K562 (cell line): ENCODE measurements around the gene EPHB1. TPM values are rescaled to one million over a fixed set of nuclear protein-coding genes. Genes with fewer than 3 reads are reported as not detected.

Source experiments
- ATAC-seq: fragments of 200-7000 bp; cut with Tn5 transposase; 3 replicates; pipeline ENCODE4 v1.9.1; 2020; ENCODE audit warnings: moderate library complexity
- BruUV-seq: library from RNA; stranded (reverse); fragments of 400-500 nt; replicated peaks from 2 replicates; lab custom pipeline; 2021; lab: Mats Ljungman, UMichigan
- CTCF ChIA-PET: fragments of 300-600 bp; formaldehyde crosslinking; extraction: SDS; loops from one replicate; lab custom pipeline; 2021; ENCODE audit warnings: low intra/inter-chr PET ratio; lab: Yijun Ruan, JAX
- POLR2A ChIA-PET: fragments of 300-600, 350-650 bp; sonication (Branson Sonifier 250); formaldehyde crosslinking; extraction: SDS; loops from one replicate; lab custom pipeline; 2021; ENCODE audit warnings: antibody characterized with exemption, inconsistent platforms; lab: Yijun Ruan, JAX
- DNase-seq, 4 experiments: peaks; one replicate each; pipeline versions ENCODE4 v3.0.0 to v3.0.0-alpha.2; 2011 to 2018; ENCODE audit warnings: low spot score in 3 of 4, mixed read lengths in 3 of 4; ENCODE audit errors: extremely low read depth in 1 of 4
- FAIRE-seq: peaks from 2 replicates; lab custom pipeline; 2011; peaks lifted over from hg19 to GRCh38; lab: Jason Lieb, UNC
- H2AFZ ChIP-seq: 2 replicates; pipeline ENCODE4 v1.6.0; 2011; ENCODE audit warnings: low read depth, low read length, control low read depth, inconsistent platforms
- H3K27ac ChIP-seq: fragments of 200-600 bp; 3 replicates; pipeline ENCODE4 v1.8.0; 2011; ENCODE audit warnings: low read depth, mild to moderate bottlenecking, control low read depth, inconsistent platforms, low read length, moderate library complexity, mixed read lengths; ENCODE audit errors: extremely low read depth
- H3K27me3 ChIP-seq, 2 experiments: fragments of 300-600 bp in 1 of 2; 2 replicates in 1 of 2; 3 replicates in 1 of 2; pipeline versions ENCODE4 v1.6.0 to v1.8.0; 2011; ENCODE audit warnings: inconsistent platforms in 2 of 2, low read length in 2 of 2, mild to moderate bottlenecking in 1 of 2, mixed read lengths in 1 of 2, moderate library complexity in 1 of 2; ENCODE audit not compliant: control insufficient read depth in 2 of 2, insufficient read depth in 2 of 2
- H3K36me3 ChIP-seq: fragments of 300-600 bp; 3 replicates; pipeline ENCODE4 v1.8.0; 2011; ENCODE audit warnings: mild to moderate bottlenecking, low read length, inconsistent platforms; ENCODE audit not compliant: control insufficient read depth, insufficient read depth
- H3K4me1 ChIP-seq, 2 experiments: fragments of 200-600 bp in 1 of 2; replicated peaks in 1 of 2; 2 replicates in 1 of 2; 3 replicates in 1 of 2; pipeline versions ENCODE4 v1.5.1 to v1.8.0; 2011; ENCODE audit warnings: inconsistent platforms in 2 of 2, low read length in 2 of 2, mild to moderate bottlenecking in 1 of 2, mixed read lengths in 1 of 2, moderate library complexity in 1 of 2; ENCODE audit not compliant: control insufficient read depth in 2 of 2, insufficient read depth in 2 of 2
- H3K4me2 ChIP-seq: 2 replicates; pipeline ENCODE4 v1.6.1; 2011; ENCODE audit warnings: low read length, control low read depth, inconsistent platforms, mixed read lengths; ENCODE audit not compliant: insufficient read depth
- H3K4me3 ChIP-seq: fragments of 200-600 bp; sonication (generic), shearing (Covaris generic); 2 replicates; pipeline ENCODE4 v1.5.1; 2016; ENCODE audit warnings: control low read depth, inconsistent platforms
- H3K79me2 ChIP-seq: fragments of 200-600 bp; 3 replicates; pipeline ENCODE4 v1.8.0; 2011; ENCODE audit warnings: low read length, inconsistent platforms; ENCODE audit not compliant: control insufficient read depth, insufficient read depth
- H3K9ac ChIP-seq, 2 experiments: 2 replicates each; pipeline versions ENCODE4 v1.6.0 to v1.6.1; 2011; ENCODE audit warnings: low read depth in 2 of 2, low read length in 2 of 2, control low read depth in 1 of 2, inconsistent platforms in 1 of 2, mild to moderate bottlenecking in 1 of 2, mixed read lengths in 1 of 2; ENCODE audit not compliant: insufficient read depth in 1 of 2
- H3K9me1 ChIP-seq: one replicate; pipeline ENCODE4 v1.6.0; 2011; ENCODE audit warnings: inconsistent platforms, mild to moderate bottlenecking, low read length, moderate library complexity; ENCODE audit not compliant: control insufficient read depth, insufficient read depth
- H3K9me3 ChIP-seq: replicated peaks from 2 replicates; pipeline ENCODE4 v1.5.1; 2011; ENCODE audit warnings: low read depth, low read length, inconsistent platforms; ENCODE audit not compliant: control insufficient read depth, insufficient read depth
- H4K20me1 ChIP-seq: replicated peaks from 2 replicates; pipeline ENCODE4 v1.6.1; 2011; ENCODE audit warnings: low read length, inconsistent platforms, mixed read lengths; ENCODE audit not compliant: control insufficient read depth, insufficient read depth
- ASH1L ChIP-seq: fragments of 450-650 bp; IDR thresholded peaks from 2 replicates; pipeline ENCODE4 v1.6.1; 2018; ENCODE audit warnings: borderline replicate concordance, mild to moderate bottlenecking, low read depth; ENCODE audit not compliant: partially characterized antibody
- C11orf30 ChIP-seq: fragments of 450-650 bp; IDR thresholded peaks from 2 replicates; pipeline ENCODE4 v1.6.1; 2016; ENCODE audit warnings: low read depth, mild to moderate bottlenecking
- CAMTA2 ChIP-seq: fragments of 250-450 bp; sonication (Bioruptor Pico); conservative IDR thresholded peaks from 2 replicates; pipeline ENCODE4 v1.5.1; 2022
- GATAD2B ChIP-seq: fragments of 450-650 bp; IDR thresholded peaks from 2 replicates; pipeline ENCODE4 v1.6.1; 2017; ENCODE audit warnings: mild to moderate bottlenecking, borderline replicate concordance
- KAT7 ChIP-seq: sonication (generic); formaldehyde crosslinking; IDR thresholded peaks from 2 replicates; pipeline ENCODE4 v1.8.0; 2022; ENCODE audit warnings: missing genetic modification reagents, mild to moderate bottlenecking, borderline replicate concordance
- KHSRP ChIP-seq: fragments of 450-650 bp; IDR thresholded peaks from 2 replicates; pipeline ENCODE4 v1.6.1; 2017
- LARP7 ChIP-seq: fragments of 450-650 bp; IDR thresholded peaks from 2 replicates; pipeline ENCODE4 v1.6.1; 2016
- MTA2 ChIP-seq: fragments of 450-650 bp; IDR thresholded peaks from 2 replicates; pipeline ENCODE4 v1.6.1; 2016; ENCODE audit warnings: low read depth
- NELFE ChIP-seq: IDR thresholded peaks from 2 replicates; pipeline ENCODE4 v1.6.1; 2011; ENCODE audit warnings: mild to moderate bottlenecking; ENCODE audit not compliant: insufficient read depth, insufficient read length
- PHB ChIP-seq: fragments of 250-450 bp; sonication (Bioruptor Pico); IDR thresholded peaks from 2 replicates; pipeline ENCODE4 v1.5.0; 2021
- RCOR1 ChIP-seq, 2 experiments: IDR thresholded peaks; 2 replicates each; pipeline ENCODE4 v1.6.1; 2012; ENCODE audit warnings: low read depth in 2 of 2, low read length in 2 of 2, borderline replicate concordance in 1 of 2, improper control_type of control experiment in 1 of 2
- SREBF2 ChIP-seq: sonication (generic); formaldehyde crosslinking; IDR thresholded peaks from 2 replicates; pipeline ENCODE4 v1.4.0; 2020; ENCODE audit warnings: mild to moderate bottlenecking, missing genetic modification reagents
- STAT5A ChIP-seq: IDR thresholded peaks from 2 replicates; pipeline ENCODE4 v1.6.1; 2012; ENCODE audit warnings: low read length, inconsistent platforms, borderline replicate concordance
- TAF1 ChIP-seq: IDR thresholded peaks from 2 replicates; pipeline ENCODE4 v1.6.1; 2011; ENCODE audit warnings: mild to moderate bottlenecking, low read length, moderate library complexity; ENCODE audit not compliant: insufficient read depth, control insufficient read depth, severe bottlenecking; ENCODE audit errors: extremely low read depth
- ZNF224 ChIP-seq: sonication (generic); formaldehyde crosslinking; IDR thresholded peaks from 2 replicates; pipeline ENCODE4 v1.8.0; 2022; ENCODE audit warnings: mild to moderate bottlenecking, missing genetic modification reagents
- WGBS: fragments of 100-300 bp; shearing (Covaris generic); methylation state at CpG from one replicate; pipeline ENCODE4 v1.1.6; 2016; ENCODE audit warnings: low coverage, mixed read lengths; ENCODE audit not compliant: insufficient coverage; ENCODE audit errors: missing lambda C conversion rate; 5-methylcytosine and 5-hydroxymethylcytosine counted together
- in situ Hi-C: fragments of 300-500 bp; cut with MboI; formaldehyde crosslinking; loops from 4 replicates; pipeline ENCODE4 v1.15.0; 2018; ENCODE audit warnings: inconsistent platforms, mixed read lengths
- intact Hi-C: fragments of 100-400 bp; cut with micrococcal nuclease; formaldehyde crosslinking; loops from 2 replicates; pipeline ENCODE4 v1.14.2; 2022
- polyA plus RNA-seq, 8 experiments: library from polyadenylated mRNA; depleted of rRNA in 4 of 8; stranded (reverse) in 5 of 8; unstranded in 3 of 8; fragments of >200 nt; fragmentation: Nextera tagmentation in 2 of 8; fragmentation: Illumina TruSeq in 1 of 8; extraction: Ambion mirVana in 2 of 8; extraction: Trizol in 1 of 8; gene quantifications; 2 replicates each; pipeline versions ENCODE4 v1.2.1 to v1.2.3, GENCODE V29; 2011 to 2014; ENCODE audit warnings: inconsistent platforms in 1 of 8, missing spikeins in 1 of 8
- total RNA-seq, 7 experiments: library from RNA; depleted of rRNA in 6 of 7; stranded (reverse); fragments of >200 nt in 6 of 7; fragmentation: Illumina TruSeq in 2 of 7; extraction: Trizol in 2 of 7; gene quantifications; 2 replicates each; pipeline versions ENCODE4 v1.2.1 to v1.2.3, GENCODE V29; 2011 to 2021; ENCODE audit warnings: low replicate concordance in 1 of 7

EPHB1 gene
- total and polyA plus RNA-seq, 9 of the 15 experiments (the other 6 are each of a cell fraction or from before 2014, with no cell fraction given), result 0.29 TPM; not detected in 8

- no peak for TF ChIP-seq ASH1L
- no peak for TF ChIP-seq NELFE
- TF ChIP-seq RCOR1 (IDR thresholded peaks at IDR 0.05; ENCODE audit: borderline replicate concordance in 1 of 2, low read depth in 2 of 2, low read length in 2 of 2), result no peak
- TF ChIP-seq GATAD2B, result no peak
- TF ChIP-seq, all 486 proteins: peak for 0
Measured at GRCh38 chr3:135093121-135093520, 298.1 kb downstream of the EPHB1 start (continued).

- Histone ChIP-seq H3K9ac (no peak overlapping the region), H3K36me3 (no peaks in the 10 kb centered on the region), H4K20me1 (no peaks in the 10 kb centered on the region), H3K27ac (no peak overlapping the region), H3K9me3 (no peaks in the 10 kb centered on the region), H3K79me2 (no peaks in the 10 kb centered on the region), H2AFZ (no peak overlapping the region), H3K4me1 (no peaks in the 10 kb centered on the region), H3K27me3 (no peaks in the 10 kb centered on the region), H3K4me3 (no peak overlapping the region), H3K9me1 (no peaks in the 10 kb centered on the region), H3K4me2 (no peak overlapping the region)
- BruUV-seq, result no TSS peak
- in situ Hi-C loops, result no loop called here
- ChIA-PET CTCF (no interaction called here), POLR2A (no interaction called here)
- no peak for TF ChIP-seq SREBF2 (CRISPR knock-in tag)
- no peak for TF ChIP-seq TAF1
- TF ChIP-seq C11orf30, result no peak
- TF ChIP-seq MTA2, result no peak
- TF ChIP-seq LARP7, result no peak
- no peak for TF ChIP-seq KAT7 (CRISPR knock-in tag)
- TF ChIP-seq STAT5A, result no peak
- no peak for TF ChIP-seq PHB (CRISPR knock-in tag)
- TF ChIP-seq ZNF224, result no peak
- no peak for TF ChIP-seq CAMTA2 (CRISPR knock-in tag)
- no peak for TF ChIP-seq KHSRP
- ATAC-seq, result no peak
- intact Hi-C loops, result no loop called here
- FAIRE-seq, result no peak
- WGBS, result 0% methylated on average over 4 of the region's 5 CpGs
- no peak for DNase-seq
Measured at GRCh38 chr3:135097276-135097946, 302.4 kb downstream of the EPHB1 start.
